Inferior parietal cortex (tissue), 1 donor: Measurements from ENCODE around the gene UTP11.
"Not testable (repeated sequence)": the region's sequence is repeated elsewhere in the genome, so short reads cannot be mapped to it uniquely, and the experiment has no call there.

Experiments
- DNase-seq: peaks from one replicate; pipeline ENCODE4 v3.0.0-alpha.2; 2016; ENCODE audit errors: extremely low spot score

The UTP11 gene

DNA sequence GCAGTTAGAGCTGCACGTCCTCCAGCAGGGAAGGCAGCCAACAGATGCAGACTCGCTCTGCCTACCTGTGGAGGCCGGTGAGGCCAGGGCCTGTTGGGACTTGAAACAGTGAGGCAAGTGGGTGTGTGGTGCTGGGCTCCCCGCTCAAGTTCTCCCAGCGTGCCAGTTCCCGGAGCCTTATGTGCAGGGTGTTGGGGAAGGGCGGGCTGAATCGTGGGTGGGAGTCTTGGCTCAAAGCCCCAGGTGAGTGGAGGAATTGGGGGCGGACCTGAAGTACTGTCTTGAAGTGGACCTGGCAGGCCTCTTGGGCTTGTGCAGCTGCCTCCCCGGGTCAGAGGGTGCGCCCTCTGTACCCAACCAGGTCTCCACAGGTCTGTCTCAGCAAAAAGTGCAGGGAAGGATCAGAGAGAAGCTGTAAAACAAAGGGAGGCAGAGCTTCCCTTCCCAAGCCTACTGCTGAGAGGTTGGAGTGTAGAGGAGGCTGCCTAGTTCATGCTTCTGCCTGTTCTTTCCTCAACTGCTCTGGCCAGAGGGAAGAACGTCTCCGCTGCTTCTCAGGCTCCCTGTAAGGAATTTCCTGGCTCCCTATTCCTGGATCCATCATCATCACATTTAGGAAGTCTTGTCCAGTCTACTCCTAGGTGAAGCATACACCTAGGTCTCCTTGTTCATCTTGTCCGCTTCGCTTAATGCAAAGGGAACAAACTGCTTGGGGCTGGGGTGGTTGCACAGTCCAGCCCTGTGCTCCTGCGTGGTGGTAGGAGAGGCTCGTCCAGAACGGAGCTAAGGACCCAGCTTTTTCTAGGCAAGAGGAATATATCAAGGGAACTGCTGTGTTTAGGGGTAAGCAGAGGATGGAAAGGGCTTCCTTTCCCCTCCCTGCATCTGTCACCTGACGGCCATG, 14.9 kb downstream of the UTP11 start:
- no peak for DNase-seq

DNA sequence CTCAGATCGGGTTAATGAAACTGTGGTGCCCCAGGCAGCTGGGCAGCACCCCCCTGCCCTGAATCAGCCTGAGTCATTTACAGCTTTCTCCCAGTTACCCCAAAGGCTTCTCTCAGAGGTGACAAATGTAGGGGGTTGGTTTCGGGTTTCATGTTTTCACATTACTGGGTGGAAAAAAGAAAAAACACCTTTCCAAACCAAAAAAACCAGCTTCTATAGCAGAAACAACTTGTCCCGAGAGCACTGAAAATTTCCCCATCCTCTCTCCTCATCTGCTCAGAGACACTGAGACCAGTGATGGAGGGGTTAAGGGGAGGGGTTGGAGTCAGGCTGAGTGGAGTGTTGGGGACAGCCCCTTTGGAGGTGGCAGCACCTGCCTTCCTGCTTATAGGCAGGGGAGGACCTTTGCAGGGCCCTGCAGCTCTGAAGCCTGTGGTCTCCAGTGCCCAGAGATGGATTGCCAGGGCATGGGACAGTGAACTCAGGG, 15.6 kb downstream of the UTP11 start:
- no peak for DNase-seq

GRCh38 chr1:38028671-38029070, 16.1 kb downstream of the UTP11 start:
- DNase-seq, result no peak

- no peak for DNase-seq
Observed at GRCh38 chr1:38029081-38029681, 16.6 kb downstream of the UTP11 start.

DNA sequence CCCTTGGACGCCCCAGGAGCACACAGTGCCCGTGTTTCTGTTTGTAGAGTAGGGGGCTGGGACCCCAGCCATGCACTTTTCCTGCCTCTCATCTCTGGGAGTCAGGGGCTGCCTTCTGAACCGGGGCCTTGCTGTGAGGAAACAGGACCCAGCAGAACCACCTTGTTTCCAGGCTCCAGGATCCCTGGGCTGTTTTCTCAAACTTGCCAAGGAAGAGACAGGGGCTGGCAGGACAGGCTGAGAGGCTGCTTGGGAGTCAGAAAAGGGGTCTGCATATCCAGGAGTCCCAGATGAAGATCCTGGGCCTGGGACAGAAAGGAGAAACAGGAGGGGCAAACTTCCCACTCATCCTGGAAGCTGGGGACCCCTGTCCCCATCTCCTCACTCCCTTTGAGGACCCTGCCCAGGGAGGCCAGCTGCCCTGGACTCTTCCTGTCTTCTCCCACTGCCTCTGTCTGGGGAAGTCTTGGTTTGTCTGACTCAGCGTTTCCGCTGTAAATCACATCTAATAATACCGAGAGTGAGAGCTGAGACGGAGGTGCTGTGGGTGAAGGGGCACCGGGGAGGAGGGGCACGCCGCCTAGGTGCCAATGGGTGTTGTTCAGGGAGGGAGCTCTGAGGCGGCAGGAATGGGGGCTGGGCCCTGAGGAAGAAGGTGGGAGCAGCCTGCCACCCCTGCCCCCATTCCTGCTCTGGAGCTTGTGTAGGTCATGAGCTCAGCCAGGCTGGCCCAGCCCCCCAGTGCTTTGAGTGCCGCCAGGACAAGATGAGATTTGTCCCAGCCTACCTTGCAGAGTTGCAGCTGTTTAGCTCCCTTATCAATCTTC, 17.4 kb downstream of the UTP11 start:
- DNase-seq, result no peak

- no peak for DNase-seq
Observed at GRCh38 chr1:38030596-38031512, 18.3 kb downstream of the UTP11 start.

- no peak for DNase-seq
Observed at GRCh38 chr1:38031513-38031866, 19.0 kb downstream of the UTP11 start.

DNA sequence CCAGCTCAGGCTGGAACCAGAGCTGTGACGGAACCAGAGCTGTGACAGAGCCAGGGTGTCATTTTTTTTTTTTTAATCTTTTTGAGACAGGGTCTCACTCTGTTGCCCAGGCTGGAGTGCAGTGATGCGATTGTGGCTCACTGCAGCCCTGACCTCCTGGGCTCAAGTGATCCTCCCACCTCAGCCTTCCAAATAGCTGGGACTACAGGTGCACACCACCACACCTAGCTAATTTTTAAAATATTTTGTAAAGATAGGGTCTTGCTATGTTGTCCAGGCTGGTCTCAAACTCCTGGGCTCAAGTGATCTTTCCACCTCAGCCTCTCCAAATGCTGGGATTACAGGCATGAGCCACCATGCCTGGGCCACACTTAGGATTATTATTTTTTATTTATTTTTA, 20.5 kb downstream of the UTP11 start:
- not testable (repeated sequence) for DNase-seq

DNA sequence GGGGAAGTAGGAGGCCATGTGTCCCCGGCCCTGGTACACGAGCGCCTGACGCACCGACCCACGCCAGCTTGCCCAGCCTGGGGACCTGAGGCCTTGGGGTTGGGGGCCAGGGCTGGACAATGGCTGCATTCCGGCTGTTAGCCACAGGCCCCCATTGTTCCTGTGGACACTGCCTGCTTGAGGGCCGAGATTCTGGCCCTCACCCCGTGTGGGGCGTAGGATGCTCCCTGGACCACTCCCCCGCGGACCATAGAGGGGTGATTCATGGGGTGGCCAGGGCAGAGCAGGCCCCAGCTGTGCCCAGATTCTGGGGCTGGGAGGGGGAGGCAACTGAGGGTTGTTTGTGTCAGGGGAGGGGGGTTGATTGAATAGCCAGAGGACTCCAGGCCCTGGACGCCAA, 22.3 kb downstream of the UTP11 start:
- no peak for DNase-seq

GRCh38 chr1:38037221-38037939, 24.8 kb downstream of the UTP11 start:
- DNase-seq, result no peak

GRCh38 chr1:38038861-38039260, 26.3 kb downstream of the UTP11 start:
- no peak for DNase-seq

- DNase-seq, result no peak
Observed at GRCh38 chr1:38039331-38040088, 27.0 kb downstream of the UTP11 start.

- DNase-seq, result no peak
Observed at GRCh38 chr1:38041936-38042834, 29.7 kb downstream of the UTP11 start.

GRCh38 chr1:38043036-38043747, 30.7 kb downstream of the UTP11 start:
- no peak for DNase-seq

DNA sequence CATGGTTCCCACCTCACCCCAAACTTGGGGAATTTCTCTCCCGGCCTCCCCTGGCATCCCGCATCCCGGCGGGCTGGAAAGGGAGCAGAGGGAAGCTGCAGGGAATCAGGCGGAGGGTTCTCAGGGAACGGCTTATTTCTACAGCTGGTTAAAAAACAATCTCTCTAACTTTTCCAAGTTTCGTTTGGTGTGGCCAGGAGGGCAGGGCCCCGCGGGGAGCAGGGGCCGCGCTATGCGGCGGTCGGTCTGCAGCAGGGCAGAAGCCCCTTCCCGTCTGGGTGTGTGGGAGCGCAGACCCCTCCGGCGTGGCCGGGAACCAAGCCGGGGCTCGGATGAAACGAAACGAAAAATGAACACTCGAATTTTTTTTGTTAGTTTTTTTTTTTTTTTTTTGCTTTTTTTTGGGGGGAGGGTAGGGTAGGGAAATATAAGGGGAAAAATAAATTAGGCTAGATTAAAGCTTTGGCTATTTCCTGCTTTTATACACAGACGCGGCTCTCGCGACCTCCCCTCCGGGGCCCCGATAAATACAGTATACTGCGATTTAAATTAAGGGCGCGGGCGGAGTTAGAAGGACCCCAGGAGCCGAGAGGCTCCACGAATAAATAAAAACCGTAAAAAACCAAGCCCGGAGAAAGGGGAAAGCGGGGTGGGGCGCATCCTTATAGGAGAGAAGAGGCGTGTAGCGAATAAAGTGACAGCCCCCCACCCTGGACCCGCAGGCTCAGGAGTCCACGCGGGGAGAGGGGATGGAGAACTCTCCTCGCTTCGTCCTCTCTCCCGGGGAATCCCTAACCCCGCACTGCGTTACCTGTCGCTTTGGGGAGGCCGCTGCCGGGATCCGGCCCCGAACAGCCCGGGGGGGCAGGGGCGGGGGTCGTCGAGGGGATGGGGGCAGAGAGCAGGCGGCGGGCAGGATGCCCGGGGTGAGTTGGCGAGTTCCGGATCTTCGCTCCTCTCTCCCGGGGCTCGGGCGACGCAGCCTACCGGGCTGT, 32.0 kb downstream of the UTP11 start:
- DNase-seq, result no peak

GRCh38 chr1:38045401-38046332, 33.1 kb downstream of the UTP11 start:
- DNase-seq, result no peak
